ENCODE data around the gene IVNS1ABP. TPM values are rescaled to one million over a fixed set of nuclear protein-coding genes. Genes with fewer than 3 reads are reported as not detected.

Gene IVNS1ABP
- total and polyA plus RNA-seq, 10 of the 15 experiments (the other 5 are each of a cell fraction or from before 2014, with no cell fraction given) = 19.2 to 154 (median 43.9) TPM

- Histone ChIP-seq H2AFZ (ENCODE audit: control insufficient read depth, low read depth, low read length) (no peak overlapping the region), H3K36me3 (ENCODE audit: control insufficient read depth in 2 of 2, insufficient read depth in 2 of 2, low read length in 1 of 2) (no peaks in the 10 kb centered on the region), H3K9ac (ENCODE audit: control insufficient read depth, insufficient read depth, low read length) (no peak overlapping the region), H3K4me1 (ENCODE audit: control insufficient read depth, insufficient read depth, low read length) (no peaks in the 10 kb centered on the region), H3K4me3 (no peak overlapping the region), H3K9me3 (replicated peaks; ENCODE audit: control insufficient read depth, insufficient read depth, low read length) (no peaks in the 10 kb centered on the region; the same call in 2 of the 3 replicates), H3K27ac (ENCODE audit: control insufficient read depth, insufficient read depth) (no peak overlapping the region), H4K20me1 (ENCODE audit: control insufficient read depth, insufficient read depth) (no peaks in the 10 kb centered on the region), H3K4me2 (ENCODE audit: control insufficient read depth, insufficient read depth) (no peak overlapping the region), H3K79me2 (ENCODE audit: control insufficient read depth, insufficient read depth, low read length) (no peaks in the 10 kb centered on the region), H3K27me3 (replicated peaks in 1 of 2; ENCODE audit: control insufficient read depth in 2 of 2, insufficient read depth in 2 of 2, low read length in 1 of 2) (no peaks in the 10 kb centered on the region)
- DNase-seq (ENCODE audit: low read depth, low spot score) (no peak), ATAC-seq (no peak), FAIRE-seq (no peak)
- ChIA-PET CTCF (no interaction called here), SMC1A (ENCODE audit: uncharacterized antibody, unreplicated experiment) (interaction anchor here (1.9 kb wide), 1 partner anchor 9 kb away, joined by 5 read pairs; no protein-coding TSS in a partner anchor), RAD21 (ENCODE audit: unreplicated experiment) (no interaction called here), POLR2A (no interaction called here)
- 84% methylated on average over 4 of the region's 4 CpGs for WGBS (ENCODE audit: insufficient coverage, insufficient replicate concordance, low lambda C conversion rate, missing lambda C conversion rate)
- intact Hi-C loops (cut with micrococcal nuclease; ENCODE audit: unreplicated experiment) (no loop called here), in situ Hi-C loops (cut with MboI) (no loop called here)
- BruUV-seq (replicated peaks) = no TSS peak
- TF ChIP-seq RFX5 (IDR thresholded peaks at IDR 0.05; ENCODE audit: low read depth, low read length) (no peak), ASH2L (IDR thresholded peaks at IDR 0.05; ENCODE audit: borderline replicate concordance, low read depth) (no peak), PRDM15 (CRISPR knock-in tag; IDR thresholded peaks at IDR 0.05) (no peak), ZNF24 (IDR thresholded peaks at IDR 0.05) (no peak), BACH1 (IDR thresholded peaks at IDR 0.05; ENCODE audit: borderline replicate concordance) (no peak), SREBF2 (IDR thresholded peaks at IDR 0.05; ENCODE audit: low read length) (no peak), STAT3 (IDR thresholded peaks at IDR 0.05; ENCODE audit: low read depth, low read length) (no peak), BCL11A (IDR thresholded peaks at IDR 0.05; ENCODE audit: low read depth, low read length) (no peak), HDGF (IDR thresholded peaks at IDR 0.05) (no peak), USF1 (IDR thresholded peaks at IDR 0.05; ENCODE audit: borderline replicate concordance, extremely low read length, insufficient read depth, low read depth, low read length) (no peak), DPF2 (IDR thresholded peaks at IDR 0.05) (no peak), MYB (IDR thresholded peaks at IDR 0.05; ENCODE audit: borderline replicate concordance, low read depth, low read length) (no peak), MEF2B (IDR thresholded peaks at IDR 0.05; ENCODE audit: partially characterized antibody, poor library complexity, severe bottlenecking) (no peak), EP300 (IDR thresholded peaks at IDR 0.05; ENCODE audit: borderline replicate concordance in 1 of 2, control insufficient read depth in 1 of 2, low read depth in 2 of 2, low read length in 2 of 2) (no peak), FOXM1 (IDR thresholded peaks at IDR 0.05; ENCODE audit: low read depth, low read length) (no peak), KDM1A (IDR thresholded peaks at IDR 0.05; ENCODE audit: borderline replicate concordance) (no peak)
- TF ChIP-seq, protein P1, sequence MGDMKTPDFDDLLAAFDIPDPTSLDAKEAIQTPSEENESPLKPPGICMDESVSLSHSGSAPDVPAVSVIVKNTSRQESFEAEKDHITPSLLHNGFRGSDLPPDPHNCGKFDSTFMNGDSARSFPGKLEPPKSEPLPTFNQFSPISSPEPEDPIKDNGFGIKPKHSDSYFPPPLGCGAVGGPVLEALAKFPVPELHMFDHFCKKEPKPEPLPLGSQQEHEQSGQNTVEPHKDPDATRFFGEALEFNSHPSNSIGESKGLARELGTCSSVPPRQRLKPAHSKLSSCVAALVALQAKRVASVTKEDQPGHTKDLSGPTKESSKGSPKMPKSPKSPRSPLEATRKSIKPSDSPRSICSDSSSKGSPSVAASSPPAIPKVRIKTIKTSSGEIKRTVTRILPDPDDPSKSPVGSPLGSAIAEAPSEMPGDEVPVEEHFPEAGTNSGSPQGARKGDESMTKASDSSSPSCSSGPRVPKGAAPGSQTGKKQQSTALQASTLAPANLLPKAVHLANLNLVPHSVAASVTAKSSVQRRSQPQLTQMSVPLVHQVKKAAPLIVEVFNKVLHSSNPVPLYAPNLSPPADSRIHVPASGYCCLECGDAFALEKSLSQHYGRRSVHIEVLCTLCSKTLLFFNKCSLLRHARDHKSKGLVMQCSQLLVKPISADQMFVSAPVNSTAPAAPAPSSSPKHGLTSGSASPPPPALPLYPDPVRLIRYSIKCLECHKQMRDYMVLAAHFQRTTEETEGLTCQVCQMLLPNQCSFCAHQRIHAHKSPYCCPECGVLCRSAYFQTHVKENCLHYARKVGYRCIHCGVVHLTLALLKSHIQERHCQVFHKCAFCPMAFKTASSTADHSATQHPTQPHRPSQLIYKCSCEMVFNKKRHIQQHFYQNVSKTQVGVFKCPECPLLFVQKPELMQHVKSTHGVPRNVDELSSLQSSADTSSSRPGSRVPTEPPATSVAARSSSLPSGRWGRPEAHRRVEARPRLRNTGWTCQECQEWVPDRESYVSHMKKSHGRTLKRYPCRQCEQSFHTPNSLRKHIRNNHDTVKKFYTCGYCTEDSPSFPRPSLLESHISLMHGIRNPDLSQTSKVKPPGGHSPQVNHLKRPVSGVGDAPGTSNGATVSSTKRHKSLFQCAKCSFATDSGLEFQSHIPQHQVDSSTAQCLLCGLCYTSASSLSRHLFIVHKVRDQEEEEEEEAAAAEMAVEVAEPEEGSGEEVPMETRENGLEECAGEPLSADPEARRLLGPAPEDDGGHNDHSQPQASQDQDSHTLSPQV (IDR thresholded peaks at IDR 0.05) = no peak
Observed at GRCh38 chr1:185328255-185328654, 11.2 kb upstream of the IVNS1ABP start.

Data from GM12878 (cell line).